Tongue (tissue), 2 donors: Measurements from ENCODE around the gene DPP7. TPM values are rescaled to one million over a fixed set of nuclear protein-coding genes. Genes with fewer than 3 reads are reported as not detected.

ENCODE experiments used
- DNase-seq: peaks from one replicate; pipeline ENCODE4 v3.0.0-alpha.2; 2015
- total RNA-seq: library from RNA; depleted of rRNA; stranded (reverse); fragments of >200 nt; gene quantifications from one replicate; pipeline ENCODE4 v1.2.3, GENCODE V29; 2014

The DPP7 gene
- total RNA-seq, 1 donor from 2014 or later, result 22.8 TPM

- DNase-seq, result no peak
These were observed 2.6 kb downstream of the DPP7 start for GRCh38 chr9:137111788-137112563.

- no peak for DNase-seq
These were observed 3.4 kb downstream of the DPP7 start for GRCh38 chr9:137110911-137111787.

DNA sequence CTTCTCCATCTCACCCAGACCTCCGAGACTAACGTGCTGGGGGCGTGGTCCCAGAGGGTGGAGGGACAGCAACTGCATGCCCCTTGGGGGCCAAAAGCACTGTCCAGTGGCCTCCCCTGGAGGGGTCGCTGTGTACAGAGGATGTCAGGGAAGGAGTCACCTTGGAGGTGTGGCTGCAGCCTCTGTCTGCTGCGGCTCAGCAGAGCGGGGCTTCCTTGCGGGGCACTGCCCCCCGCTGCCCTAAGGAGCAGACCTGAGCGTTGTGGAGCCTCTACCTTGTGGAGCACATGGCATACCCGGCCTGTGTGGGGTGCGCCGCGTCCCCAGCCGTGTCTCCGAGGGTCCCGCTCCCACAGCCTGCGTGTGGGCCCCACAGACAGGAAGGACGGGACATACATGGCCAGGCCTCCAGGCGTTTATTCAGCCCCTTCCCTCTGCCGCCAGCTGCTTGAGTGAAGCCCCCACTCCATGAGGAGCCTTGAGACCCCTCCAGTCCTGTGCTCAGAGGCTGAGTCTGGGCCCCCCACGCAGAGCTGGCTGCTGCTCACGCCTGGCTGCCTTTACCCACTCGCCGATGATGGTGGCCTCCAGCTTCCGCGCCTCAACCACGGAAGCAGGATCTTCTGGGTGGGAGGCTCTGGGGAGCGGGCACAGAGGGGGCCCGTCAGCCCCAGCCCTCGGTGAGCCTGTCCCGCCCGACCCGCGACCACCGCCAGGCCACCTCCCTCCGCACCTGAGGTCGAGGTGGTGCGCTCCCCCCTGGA is 4.2 kb downstream of the DPP7 start:
- DNase-seq, result no peak

GRCh38 chr9:137109250-137110146 is 5.0 kb downstream of the DPP7 start:
- no peak for DNase-seq

GRCh38 chr9:137108608-137109249 is 5.8 kb downstream of the DPP7 start:
- no peak for DNase-seq

- no peak for DNase-seq
These were observed 6.6 kb downstream of the DPP7 start for GRCh38 chr9:137107982-137108381.

DNA sequence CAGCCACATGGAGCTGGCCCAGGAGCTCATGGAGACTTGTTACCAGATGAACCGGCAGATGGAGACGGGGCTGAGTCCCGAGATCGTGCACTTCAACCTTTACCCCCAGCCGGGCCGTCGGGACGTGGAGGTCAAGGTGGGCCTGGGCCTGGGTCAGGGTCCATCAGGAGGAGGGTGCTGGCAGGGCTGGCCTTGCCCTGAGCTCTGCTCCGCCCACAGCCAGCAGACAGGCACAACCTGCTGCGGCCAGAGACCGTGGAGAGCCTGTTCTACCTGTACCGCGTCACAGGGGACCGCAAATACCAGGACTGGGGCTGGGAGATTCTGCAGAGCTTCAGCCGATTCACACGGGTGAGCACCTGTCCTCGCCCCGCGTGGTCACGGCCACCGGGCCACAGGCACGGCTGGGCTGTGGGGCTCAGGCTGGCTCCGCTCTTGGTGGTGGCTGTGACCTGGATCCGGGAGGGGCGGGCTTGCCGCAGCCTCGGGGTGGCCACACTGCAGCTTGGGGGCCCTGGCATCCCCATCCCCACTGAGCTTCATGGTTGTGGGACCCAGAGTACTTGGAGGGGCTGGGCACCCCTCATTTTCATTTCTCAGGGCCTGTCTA is 7.1 kb downstream of the DPP7 start:
- no peak for DNase-seq

- DNase-seq, result no peak
These were observed 7.8 kb downstream of the DPP7 start for GRCh38 chr9:137106662-137107250.

DNA sequence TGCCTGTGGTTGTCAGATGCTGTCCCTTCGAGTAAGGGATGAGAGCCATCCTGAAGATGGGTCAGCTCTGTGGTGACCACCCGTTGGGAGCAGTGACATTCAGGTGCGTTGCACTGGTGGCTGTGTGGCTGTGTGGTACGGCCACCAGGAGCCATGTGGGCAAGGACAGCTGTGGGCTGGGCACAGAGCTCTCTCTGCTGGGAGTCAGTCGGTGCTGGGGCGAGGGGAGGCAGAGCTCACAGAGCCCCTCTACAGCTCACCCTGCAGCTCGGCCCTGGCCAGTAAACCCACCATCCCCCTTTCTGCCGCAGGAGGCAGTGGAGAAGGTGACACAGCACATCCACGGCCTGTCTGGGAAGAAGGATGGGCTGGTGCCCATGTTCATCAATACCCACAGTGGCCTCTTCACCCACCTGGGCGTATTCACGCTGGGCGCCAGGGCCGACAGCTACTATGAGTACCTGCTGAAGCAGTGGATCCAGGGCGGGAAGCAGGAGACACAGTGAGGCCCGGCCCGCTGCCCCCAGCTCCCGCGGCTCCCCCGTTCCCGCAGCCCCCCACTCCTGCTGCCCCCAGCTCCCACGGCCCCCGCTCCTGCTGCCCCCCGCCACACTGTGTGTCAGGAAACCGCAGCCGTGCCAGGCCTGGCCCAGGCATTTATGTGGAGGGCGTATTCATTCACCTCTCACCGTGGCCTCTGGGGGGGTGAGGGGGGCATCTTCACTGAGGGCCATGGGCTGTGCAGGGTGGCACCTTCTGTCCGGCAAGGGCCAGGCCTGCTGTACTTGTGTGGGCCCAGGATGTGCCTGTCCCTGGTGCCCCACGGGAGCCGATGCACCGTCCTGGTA is 8.5 kb downstream of the DPP7 start:
- no peak for DNase-seq

DNA sequence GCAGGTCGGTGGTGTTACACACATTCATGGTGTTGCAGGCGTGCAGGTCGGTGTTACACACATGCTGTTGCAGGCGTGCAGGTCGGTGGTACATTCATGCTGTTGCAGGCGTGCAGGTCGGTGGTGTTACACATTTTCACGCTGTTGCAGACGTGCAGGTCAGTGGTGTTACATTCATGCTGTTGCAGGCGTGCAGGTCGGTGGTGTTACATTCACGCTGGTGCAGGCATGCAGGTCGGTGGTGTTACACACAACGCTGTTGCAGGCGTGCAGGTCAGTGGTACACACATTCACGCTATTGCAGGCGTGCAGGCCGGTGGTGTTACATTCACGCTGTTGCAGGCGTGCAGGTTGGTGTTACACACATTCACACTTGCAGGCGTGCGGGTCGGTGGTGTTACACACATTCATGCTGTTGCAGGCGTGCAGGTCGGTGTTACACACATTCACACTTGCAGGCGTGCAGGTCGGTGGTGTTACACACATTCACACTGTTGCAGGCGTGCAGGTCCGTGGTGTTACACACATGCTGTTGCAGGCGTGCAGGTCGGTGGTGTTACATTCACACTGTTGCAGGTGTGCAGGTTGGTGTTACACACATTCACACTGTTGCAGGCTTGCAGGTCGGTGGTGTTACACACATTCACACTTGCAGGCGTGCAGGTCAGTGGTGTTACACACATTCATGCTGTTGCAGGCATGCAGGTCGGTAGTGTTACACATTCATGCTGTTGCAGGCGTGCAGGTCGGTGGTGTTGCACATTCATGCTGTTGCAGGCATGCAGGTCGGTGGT is 11.1 kb downstream of the DPP7 start:
- no peak for DNase-seq

DNA sequence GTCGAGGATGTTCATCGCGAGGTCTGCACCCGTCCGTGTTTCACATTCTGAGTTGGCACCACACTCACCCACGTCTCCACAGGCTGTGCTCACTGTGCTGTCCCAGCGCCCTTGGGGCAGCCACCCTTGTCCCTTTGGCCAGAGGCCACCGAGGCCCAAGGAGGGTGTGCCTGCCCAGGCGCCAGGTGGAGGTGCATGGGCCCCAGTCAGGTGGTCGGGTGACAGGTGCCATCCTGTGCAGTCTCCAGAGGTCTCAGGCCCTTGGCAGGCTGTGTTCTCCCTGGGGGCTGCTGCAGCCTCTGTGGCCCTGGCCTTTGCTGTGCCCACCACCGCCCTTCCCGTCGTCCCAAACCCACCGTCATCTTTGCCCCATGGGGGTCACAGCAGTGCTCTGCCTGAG is 15.3 kb downstream of the DPP7 start:
- no peak for DNase-seq

DNA sequence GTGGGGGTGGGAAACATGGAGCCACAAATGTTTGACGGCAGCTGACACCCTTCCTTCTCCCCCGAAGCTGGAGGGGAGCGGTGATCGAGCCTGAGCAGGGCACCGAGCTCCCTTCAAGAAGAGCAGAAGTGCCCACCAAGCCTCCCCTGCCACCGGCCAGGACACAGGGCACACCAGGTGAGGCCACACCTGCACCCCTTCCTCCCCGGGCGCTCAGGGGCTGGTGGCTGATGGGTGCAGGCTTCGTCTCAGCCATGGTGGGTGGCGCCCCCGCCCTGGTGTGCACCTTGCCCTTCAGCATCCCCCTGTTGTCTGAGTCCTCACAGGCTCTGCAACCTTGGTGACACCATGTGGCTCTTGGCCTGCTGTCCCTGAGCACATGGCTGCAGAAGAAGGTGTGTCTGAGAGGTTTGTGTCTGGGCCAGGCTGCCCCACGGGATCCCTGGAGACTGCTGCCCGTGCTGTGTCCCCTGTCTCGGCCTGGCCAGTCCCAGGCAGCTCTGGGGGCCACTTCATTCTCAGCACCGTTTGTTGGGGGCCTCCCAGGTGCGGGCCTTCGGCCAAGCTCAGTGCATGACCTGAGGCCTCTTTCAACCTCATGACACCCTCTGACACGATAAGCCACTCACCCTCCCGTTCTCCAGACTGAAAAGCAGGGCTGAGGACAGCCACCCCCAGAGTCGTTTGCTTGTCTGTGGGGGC is 16.6 kb downstream of the DPP7 start:
- DNase-seq, result no peak

DNA sequence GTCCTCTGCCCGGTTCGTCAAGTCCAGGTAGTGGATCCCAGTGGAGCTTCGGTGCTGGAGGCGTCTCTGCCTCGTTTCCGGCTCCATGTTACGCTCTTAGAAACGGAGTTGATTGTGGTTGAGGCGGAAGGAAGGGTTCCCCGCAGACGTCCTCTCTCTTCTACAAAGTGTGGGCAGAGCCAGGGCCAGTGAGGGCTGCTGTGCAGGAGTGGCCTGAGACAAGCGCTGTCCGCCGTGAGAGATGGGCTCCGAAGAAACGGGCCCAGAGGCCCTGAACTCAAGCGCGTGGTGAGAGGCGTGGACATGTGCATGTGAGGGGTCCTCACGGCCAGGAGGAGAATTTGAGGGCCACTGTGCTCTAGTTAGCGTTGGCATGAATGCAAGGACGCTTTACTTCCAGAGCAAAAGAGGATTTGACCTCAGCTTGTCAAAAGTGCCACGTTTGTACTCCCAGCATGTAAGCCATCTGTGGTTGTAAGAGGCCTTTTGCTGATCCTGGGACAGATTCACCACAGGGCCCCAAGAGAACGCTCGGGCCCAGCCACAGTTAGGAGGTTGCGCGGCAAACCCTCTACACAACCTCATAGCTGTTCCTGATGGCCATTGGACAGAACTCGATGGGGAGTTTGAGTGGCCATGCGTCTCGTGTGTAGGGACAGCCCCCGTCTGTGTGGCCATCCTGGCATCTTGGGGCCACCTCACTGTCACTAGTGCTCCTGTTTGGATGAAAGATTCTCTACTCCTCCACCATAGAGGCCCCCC is 17.6 kb downstream of the DPP7 start:
- DNase-seq, result no peak

DNA sequence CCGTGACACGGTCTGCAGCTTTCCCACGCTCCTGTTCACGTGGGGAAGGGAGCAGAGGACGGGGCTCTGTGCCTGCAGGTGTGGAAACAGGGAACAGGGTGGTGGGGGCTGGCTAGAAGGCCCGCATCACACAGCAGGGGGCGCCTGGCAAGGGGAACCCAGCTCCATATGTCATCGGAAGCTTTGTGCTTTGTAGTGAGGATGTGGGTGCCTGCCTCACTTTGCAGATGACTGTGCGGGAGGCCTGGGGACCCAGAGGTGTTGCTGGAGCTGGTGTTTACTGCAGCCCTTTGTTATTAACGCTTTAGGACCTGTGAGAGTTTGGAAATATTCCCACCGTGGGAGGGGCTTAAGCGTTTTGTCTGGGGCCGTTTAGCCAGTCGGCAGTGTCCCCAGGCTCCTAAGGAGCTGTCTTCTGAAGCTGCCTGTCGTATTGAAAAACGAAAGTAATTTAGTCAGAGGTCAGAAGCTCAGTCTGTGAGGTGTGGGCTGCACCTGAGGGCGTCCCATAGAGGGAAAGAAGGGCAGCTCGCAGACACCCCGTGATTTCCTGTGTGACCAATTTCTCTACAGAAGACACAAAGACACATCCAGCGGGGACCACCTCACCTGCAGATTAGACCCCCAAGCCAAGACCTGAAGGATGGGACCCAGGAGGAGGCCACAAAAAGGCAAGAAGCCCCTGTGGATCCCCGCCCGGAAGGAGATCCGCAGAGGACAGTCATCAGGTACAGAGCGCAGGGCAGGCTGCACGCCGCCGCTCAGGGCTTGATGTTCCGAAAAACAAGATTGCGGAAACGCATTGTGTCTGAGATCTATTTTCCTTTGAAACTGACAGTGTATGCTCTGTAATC is 18.6 kb downstream of the DPP7 start:
- DNase-seq, result no peak

- no peak for DNase-seq
These were observed 25.1 kb downstream of the DPP7 start for GRCh38 chr9:137089232-137089947.
